Transverse colon (tissue), 4 donors: Measurements from ENCODE around the gene TUBA8. TPM values are rescaled to one million over a fixed set of nuclear protein-coding genes. Genes with fewer than 3 reads are reported as not detected.
"Not testable (repeated sequence)": the region's sequence is repeated elsewhere in the genome, so short reads cannot be mapped to it uniquely, and the experiment has no call there.

Experiments used
- DNase-seq: peaks from one replicate; pipeline ENCODE4 v3.0.0-alpha.2; 2019
- H3K27ac ChIP-seq, 4 donors: fragments of 200-600 bp; sonication (generic); 2 replicates each; pipeline ENCODE4 v1.5.1; 2016 to 2018; ENCODE audit warnings: inconsistent platforms in 4 of 4
- H3K27me3 ChIP-seq: fragments of 200-600 bp; sonication (generic); 2 replicates; pipeline ENCODE4 v1.5.1; 2017; ENCODE audit warnings: inconsistent platforms
- H3K36me3 ChIP-seq, 4 donors: fragments of 200-600 bp; sonication (generic); 2 replicates each; pipeline ENCODE4 v1.5.1; 2017 to 2019; ENCODE audit warnings: inconsistent platforms in 4 of 4
- H3K4me1 ChIP-seq, 4 donors: fragments of 200-600 bp; sonication (generic); 2 replicates each; pipeline ENCODE4 v1.5.1; 2017 to 2020; ENCODE audit warnings: inconsistent platforms in 4 of 4
- H3K4me3 ChIP-seq, 4 donors: fragments of 200-600 bp; sonication (generic); 1 replicate in 1 of 4; 2 replicates in 3 of 4; pipeline versions ENCODE4 v1.5.1 to v1.6.1; 2017 to 2019; ENCODE audit warnings: inconsistent platforms in 4 of 4
- H3K9me3 ChIP-seq, 2 donors: fragments of 200-600 bp; sonication (generic); 2 replicates each; pipeline ENCODE4 v1.5.1; 2017 to 2019; ENCODE audit warnings: inconsistent platforms in 2 of 2
- CTCF ChIP-seq, 5 experiments: fragments of 200-600 bp in 3 of 5; fragments of 450-650 bp in 2 of 5; sonication (generic) in 3 of 5; IDR thresholded peaks; 1 replicate in 2 of 5; 2 replicates in 3 of 5; pipeline ENCODE4 v1.5.1; 2016 to 2017; ENCODE audit warnings: antibody characterized with exemption in 5 of 5, inconsistent platforms in 3 of 5, mild to moderate bottlenecking in 2 of 5, moderate library complexity in 1 of 5
- EP300 ChIP-seq: sonication (generic); formaldehyde crosslinking; IDR thresholded peaks from one replicate; pipeline ENCODE4 v1.6.1; 2017; ENCODE audit warnings: antibody characterized with exemption, low read depth
- POLR2A ChIP-seq: fragments of 450-650 bp; IDR thresholded peaks from one replicate; pipeline ENCODE4 v1.6.1; 2016; ENCODE audit warnings: antibody characterized with exemption, mild to moderate bottlenecking, moderate library complexity
- POLR2AphosphoS5 ChIP-seq, 3 donors: sonication (generic); formaldehyde crosslinking; IDR thresholded peaks; one replicate each; pipeline ENCODE4 v1.6.1; 2016; ENCODE audit warnings: antibody characterized with exemption in 3 of 3
- WGBS, 2 donors: methylation state at CpG; one replicate each; pipeline ENCODE4 v1.1.5; 2018; ENCODE audit warnings: low coverage in 1 of 2; 5-methylcytosine and 5-hydroxymethylcytosine counted together
- in situ Hi-C, 4 donors: fragments of 200-750 bp; cut with MboI; loops; one replicate each; pipeline versions ENCODE4 v1.15.0 to v1.15.1; 2017; ENCODE audit warnings: low sequenced_read_pairs in 3 of 4, low pct_ligation_motif_present in 1 of 4, low pct_unique_long_range_greater_than_20kb in 1 of 4
- intact Hi-C: fragments of 100-400 bp; cut with DNase I; formaldehyde crosslinking; loops from one replicate; pipeline ENCODE4 v1.15.1; 2023; ENCODE audit warnings: low total_unique reads
- total RNA-seq, 4 donors: library from RNA; depleted of rRNA; stranded (reverse); fragments of >200 nt; gene quantifications; one replicate each; pipeline ENCODE4 v1.1.0, GENCODE V29; 2016

The TUBA8 gene
- total RNA-seq, 4 donors from 2014 or later = 1.4 to 3.0 (median 2.0) TPM; not detected in 1

DNA sequence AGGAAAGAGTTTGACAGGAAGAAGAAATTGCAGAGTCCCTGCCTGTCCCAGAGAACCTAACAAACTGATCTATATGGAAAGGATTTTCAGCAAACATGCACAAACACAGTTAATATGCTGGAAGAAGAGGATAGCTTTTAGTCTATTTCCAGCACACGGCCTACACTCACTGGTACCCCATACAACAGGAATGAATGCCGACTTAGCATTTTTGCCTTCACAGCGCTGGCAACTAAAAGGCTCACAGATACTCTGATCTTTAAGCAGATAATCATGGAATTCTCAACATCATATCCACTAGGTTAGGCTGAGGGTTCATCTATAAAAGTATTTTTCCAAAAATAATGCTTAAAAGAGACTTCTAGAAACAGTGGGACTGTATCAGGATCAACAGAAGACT, 9.8 kb upstream of the TUBA8 start:
- Histone ChIP-seq H3K4me1 (no peaks in the 10 kb centered on the region), H3K9me3 (no peaks in the 10 kb centered on the region), H3K27ac (no peak overlapping the region), H3K4me3 (no peak overlapping the region), H3K36me3 (no peaks in the 10 kb centered on the region), H3K27me3 (peaks cover under 1% of the 10 kb centered on the region)
- intact Hi-C loops = no loop called here
- DNase-seq = no peak
- no peak for TF ChIP-seq POLR2AphosphoS5 (IDR thresholded peaks at IDR 0.05)
- TF ChIP-seq CTCF (IDR thresholded peaks at IDR 0.05) = no peak
- no peak for TF ChIP-seq EP300
- TF ChIP-seq POLR2A = no peak
- WGBS, 2 donors = 90 to 95% methylated on average over 2 to 3 of the region's 3 CpGs
- in situ Hi-C loops = no loop called here

GRCh38 chr22:18101536-18101935, 9.1 kb upstream of the TUBA8 start:
- H3K27me3 ChIP-seq = peaks cover 3% of the 10 kb centered on the region
- in situ Hi-C loops (no loop called here), intact Hi-C loops (no loop called here)
- H3K36me3 ChIP-seq = no peaks in the 10 kb centered on the region
- no peaks in the 10 kb centered on the region for H3K4me1 ChIP-seq
- no peak for DNase-seq
- WGBS, 2 donors = 96% methylated on average over 4 of the region's 4 CpGs; no CpG with 5 or more reads in 1 of the 2 donors
- no peak for TF ChIP-seq POLR2AphosphoS5 (IDR thresholded peaks at IDR 0.05)
- no peak for TF ChIP-seq POLR2A
- TF ChIP-seq CTCF (IDR thresholded peaks at IDR 0.05) = no peak
- no peak for TF ChIP-seq EP300
- H3K4me3 ChIP-seq = no peak overlapping the region
- no peak overlapping the region for H3K27ac ChIP-seq
- no peaks in the 10 kb centered on the region for H3K9me3 ChIP-seq

- TF ChIP-seq POLR2A = no peak
- TF ChIP-seq EP300 = no peak
- no peak for TF ChIP-seq POLR2AphosphoS5 (IDR thresholded peaks at IDR 0.05)
- TF ChIP-seq CTCF (IDR thresholded peaks at IDR 0.05) = no peak
- in situ Hi-C loops = no loop called here
These were observed 6.9 kb upstream of the TUBA8 start for GRCh38 chr22:18103527-18104269.

DNA sequence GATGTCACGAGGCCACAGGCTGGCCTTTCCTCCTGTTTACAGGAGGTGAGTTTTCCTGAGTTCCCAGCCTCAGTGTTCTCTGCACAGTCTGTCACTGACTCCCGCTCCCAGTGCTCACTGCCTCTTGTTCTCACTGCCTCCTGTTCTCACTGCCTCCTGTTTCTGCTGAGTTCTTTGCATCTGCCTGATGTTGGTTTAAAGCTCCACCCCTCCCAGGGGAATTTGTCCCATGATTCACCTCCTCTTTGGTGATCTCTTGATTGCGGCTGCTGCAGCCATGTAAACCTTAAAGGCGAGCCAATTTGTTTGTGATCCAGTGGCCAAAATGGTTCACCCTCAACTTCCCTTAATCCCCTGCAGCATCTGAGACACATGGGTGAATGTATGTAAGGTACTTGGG, 6.0 kb upstream of the TUBA8 start:
- in situ Hi-C loops = no loop called here
- H3K4me3 ChIP-seq = no peak overlapping the region
- H3K4me1 ChIP-seq = no peaks in the 10 kb centered on the region
- DNase-seq = no peak
- no peaks in the 10 kb centered on the region for H3K9me3 ChIP-seq
- H3K36me3 ChIP-seq = no peaks in the 10 kb centered on the region
- peaks cover 5% of the 10 kb centered on the region for H3K27me3 ChIP-seq
- WGBS, 2 donors = 88 to 100% methylated on average over 1 to 4 of the region's 4 CpGs
- intact Hi-C loops = no loop called here
- H3K27ac ChIP-seq = no peak overlapping the region
- TF ChIP-seq EP300 (no peak), POLR2AphosphoS5 (IDR thresholded peaks at IDR 0.05) (no peak), CTCF (IDR thresholded peaks at IDR 0.05) (no peak), POLR2A (no peak)

More at GRCh38 chr22:18103527-18104269, 6.9 kb upstream of the TUBA8 start:
- Histone ChIP-seq H3K27me3 (peaks cover 3% of the 10 kb centered on the region), H3K27ac (no peak overlapping the region), H3K4me3 (no peak overlapping the region), H3K4me1 (no peaks in the 10 kb centered on the region), H3K36me3 (no peaks in the 10 kb centered on the region), H3K9me3 (no peaks in the 10 kb centered on the region)
- DNase-seq = no peak
- intact Hi-C loops = no loop called here
- WGBS, 2 donors = 89 to 98% methylated on average over 8 to 14 of the region's 14 CpGs

- H3K36me3 ChIP-seq, H3K4me3 ChIP-seq, H3K9me3 ChIP-seq, H3K27ac ChIP-seq, DNase-seq, intact Hi-C loops, in situ Hi-C loops: not testable (repeated sequence)
- peaks cover 19% of the 10 kb centered on the region for H3K27me3 ChIP-seq
- H3K4me1 ChIP-seq = peaks cover 0 to 12% (median 12%) of the 10 kb centered on the region in 4 donors
- WGBS, 2 donors = 79 to 80% methylated on average over 1 to 7 of the region's 7 CpGs
These were observed 4.6 kb upstream of the TUBA8 start for GRCh38 chr22:18105981-18106380.

DNA sequence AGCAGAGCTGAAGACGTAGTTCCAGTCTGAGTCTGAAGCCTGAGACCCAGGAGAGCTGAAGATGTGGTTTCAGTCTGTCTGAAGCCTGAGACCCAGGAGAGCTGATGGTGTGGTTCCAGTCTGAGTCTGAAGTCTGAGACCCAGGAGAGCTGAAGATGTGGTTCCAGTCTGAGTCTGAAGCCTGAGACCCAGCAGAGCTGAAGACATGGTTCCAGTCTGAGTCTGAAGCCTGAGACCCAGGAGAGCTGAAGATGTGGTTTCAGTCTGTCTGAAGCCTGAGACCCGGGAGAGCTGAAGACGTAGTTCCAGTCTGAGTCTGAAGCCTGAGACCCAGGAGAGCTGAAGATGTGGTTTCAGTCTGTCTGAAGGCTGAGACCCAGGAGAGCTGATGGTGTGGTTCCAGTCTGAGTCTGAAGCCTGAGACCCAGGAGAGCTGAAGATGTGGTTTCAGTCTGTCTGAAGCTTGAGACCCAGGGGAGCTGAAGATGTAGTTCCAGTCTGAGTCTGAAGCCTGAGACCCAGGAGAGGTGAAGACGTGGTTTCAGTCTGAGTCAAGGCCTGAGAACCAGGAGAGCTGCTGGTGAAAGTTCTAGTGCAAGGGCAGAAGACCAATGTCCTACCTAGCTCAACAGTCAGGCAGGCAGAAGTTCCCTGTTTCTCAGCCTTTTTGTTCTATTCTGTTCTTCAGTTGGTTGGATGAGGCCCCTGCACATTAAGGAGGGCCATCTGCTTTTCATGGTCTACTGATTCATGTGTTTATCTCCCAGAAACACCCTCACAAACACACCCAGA, 3.9 kb upstream of the TUBA8 start:
- in situ Hi-C loops, H3K27ac ChIP-seq, intact Hi-C loops, H3K36me3 ChIP-seq, H3K4me3 ChIP-seq, H3K9me3 ChIP-seq, DNase-seq: not testable (repeated sequence)
- peaks cover 0 to 17% (median 15%) of the 10 kb centered on the region in 4 donors for H3K4me1 ChIP-seq
- peaks cover 27% of the 10 kb centered on the region for H3K27me3 ChIP-seq
- 76% methylated on average over 4 of the region's 4 CpGs; no CpG with 5 or more reads in 1 of the 2 donors for WGBS, 2 donors
